Stomach smooth muscle (tissue), 2 donors: ENCODE data around the gene PPFIA3.

Experiments used
- H3K27ac ChIP-seq: one replicate; pipeline ENCODE4 v1.7.0; 2013; ENCODE audit warnings: mild to moderate bottlenecking, low read length, inconsistent platforms
- H3K27me3 ChIP-seq, 2 donors: one replicate each; pipeline ENCODE4 v1.7.0; 2013; ENCODE audit warnings: low read length in 2 of 2; ENCODE audit not compliant: insufficient read depth in 2 of 2, control insufficient read depth in 1 of 2
- H3K36me3 ChIP-seq, 2 donors: one replicate each; pipeline ENCODE4 v1.7.0; 2013; ENCODE audit warnings: low read length in 2 of 2; ENCODE audit not compliant: control insufficient read depth in 2 of 2, insufficient read depth in 2 of 2
- H3K4me1 ChIP-seq: one replicate; pipeline ENCODE4 v1.7.0; 2013; ENCODE audit warnings: low read length; ENCODE audit not compliant: control insufficient read depth, insufficient read depth
- H3K4me3 ChIP-seq, 2 donors: one replicate each; pipeline ENCODE4 v1.7.0; 2013; ENCODE audit warnings: low read length in 2 of 2
- H3K9ac ChIP-seq, 2 donors: one replicate each; pipeline ENCODE4 v1.7.0; 2013; ENCODE audit warnings: low read length in 2 of 2, mild to moderate bottlenecking in 1 of 2
- H3K9me3 ChIP-seq, 2 donors: one replicate each; pipeline ENCODE4 v1.7.0; 2013; ENCODE audit warnings: low read length in 2 of 2; ENCODE audit not compliant: control insufficient read depth in 2 of 2
- donor health status: healthy.
- donor health status: Pancreatic carcinoma.

The PPFIA3 gene

DNA sequence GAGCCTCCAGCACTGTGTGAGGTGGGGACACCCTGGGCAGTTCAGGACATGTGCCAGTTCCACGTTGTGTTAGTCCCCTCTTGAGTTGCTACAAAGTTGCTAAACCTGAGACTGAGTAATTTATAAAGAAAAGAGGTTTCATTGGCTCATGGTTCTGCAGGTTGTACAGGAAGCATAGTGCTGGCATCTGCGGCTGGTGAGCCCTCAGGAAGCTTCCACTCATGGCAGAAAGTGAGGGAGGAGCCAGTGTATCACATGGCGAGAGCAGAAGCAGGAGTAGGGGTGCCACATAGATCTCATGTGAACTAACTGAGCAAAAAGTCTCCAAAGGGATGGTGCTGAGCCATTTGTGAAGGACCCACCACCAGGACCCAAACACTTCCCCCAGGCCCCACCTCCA, 71.4 kb downstream of the PPFIA3 start:
- no peak overlapping the region for H3K9ac ChIP-seq
- no peak overlapping the region for H3K4me3 ChIP-seq
- no peaks in the 10 kb centered on the region for H3K27me3 ChIP-seq
- H3K36me3 ChIP-seq = peaks cover 32 to 37% of the 10 kb centered on the region in 2 donors
- H3K4me1 ChIP-seq = peaks cover 2% of the 10 kb centered on the region
- H3K9me3 ChIP-seq = no peaks in the 10 kb centered on the region
- H3K27ac ChIP-seq = no peak overlapping the region

DNA sequence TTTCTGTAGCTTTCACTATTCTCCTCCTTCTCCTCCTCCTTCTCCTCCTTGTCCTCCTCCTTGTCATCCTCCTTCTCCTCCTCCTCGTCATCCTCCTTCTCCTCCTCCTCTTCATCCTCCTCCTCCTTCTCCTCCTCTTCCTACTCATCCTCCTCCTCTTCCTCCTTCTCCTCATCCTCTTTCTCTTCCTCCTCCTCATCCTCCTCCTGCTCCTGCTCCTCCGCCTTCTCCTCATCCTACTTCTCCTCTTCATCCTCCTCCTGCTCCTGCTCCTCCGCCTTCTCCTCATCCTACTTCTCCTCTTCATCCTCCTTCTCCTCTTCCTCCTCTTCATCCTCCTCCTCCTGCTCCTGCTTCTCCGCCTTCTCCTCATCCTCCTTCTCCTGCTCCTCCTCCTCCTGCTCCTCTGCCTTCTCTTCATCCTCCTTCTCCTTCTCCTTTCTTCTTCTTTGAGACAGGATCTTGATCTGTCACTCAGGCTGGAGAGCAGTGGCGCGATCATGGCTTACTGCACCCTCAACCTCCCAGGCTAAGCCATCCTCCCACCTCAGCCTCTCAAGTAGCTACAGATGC, 74.6 kb downstream of the PPFIA3 start:
- no peak overlapping the region for H3K9ac ChIP-seq
- peaks cover 20 to 34% of the 10 kb centered on the region in 2 donors for H3K36me3 ChIP-seq
- H3K27ac ChIP-seq = no peak overlapping the region
- no peaks in the 10 kb centered on the region for H3K9me3 ChIP-seq
- no peaks in the 10 kb centered on the region for H3K27me3 ChIP-seq
- H3K4me3 ChIP-seq = no peak overlapping the region
- peaks cover 10% of the 10 kb centered on the region for H3K4me1 ChIP-seq

DNA sequence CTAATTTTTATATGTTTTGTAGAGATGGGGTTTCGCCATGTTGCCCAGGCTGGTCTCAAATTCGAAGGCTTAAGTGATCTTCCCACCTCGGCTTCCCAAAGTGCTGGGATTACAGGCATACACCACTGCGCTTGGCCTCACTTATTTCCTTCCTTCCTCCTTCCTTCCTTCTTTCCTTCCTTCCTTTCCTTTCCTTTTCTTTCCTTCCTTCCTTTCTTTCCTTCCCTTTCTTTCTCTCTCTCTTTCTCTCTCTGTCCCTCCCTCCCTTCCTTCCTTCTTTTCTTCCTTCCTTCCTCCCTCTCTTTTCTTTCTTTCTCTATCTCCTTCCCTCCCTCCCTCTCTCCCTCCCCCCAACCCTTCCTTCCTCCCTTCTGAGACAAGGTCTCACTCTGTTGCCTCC, 75.1 kb downstream of the PPFIA3 start:
- H3K9me3 ChIP-seq = no peaks in the 10 kb centered on the region
- no peaks in the 10 kb centered on the region for H3K27me3 ChIP-seq
- H3K4me3 ChIP-seq = no peak overlapping the region
- H3K27ac ChIP-seq = no peak overlapping the region
- peaks cover 15 to 29% of the 10 kb centered on the region in 2 donors for H3K36me3 ChIP-seq
- no peak overlapping the region for H3K9ac ChIP-seq
- H3K4me1 ChIP-seq = peaks cover 10% of the 10 kb centered on the region

DNA sequence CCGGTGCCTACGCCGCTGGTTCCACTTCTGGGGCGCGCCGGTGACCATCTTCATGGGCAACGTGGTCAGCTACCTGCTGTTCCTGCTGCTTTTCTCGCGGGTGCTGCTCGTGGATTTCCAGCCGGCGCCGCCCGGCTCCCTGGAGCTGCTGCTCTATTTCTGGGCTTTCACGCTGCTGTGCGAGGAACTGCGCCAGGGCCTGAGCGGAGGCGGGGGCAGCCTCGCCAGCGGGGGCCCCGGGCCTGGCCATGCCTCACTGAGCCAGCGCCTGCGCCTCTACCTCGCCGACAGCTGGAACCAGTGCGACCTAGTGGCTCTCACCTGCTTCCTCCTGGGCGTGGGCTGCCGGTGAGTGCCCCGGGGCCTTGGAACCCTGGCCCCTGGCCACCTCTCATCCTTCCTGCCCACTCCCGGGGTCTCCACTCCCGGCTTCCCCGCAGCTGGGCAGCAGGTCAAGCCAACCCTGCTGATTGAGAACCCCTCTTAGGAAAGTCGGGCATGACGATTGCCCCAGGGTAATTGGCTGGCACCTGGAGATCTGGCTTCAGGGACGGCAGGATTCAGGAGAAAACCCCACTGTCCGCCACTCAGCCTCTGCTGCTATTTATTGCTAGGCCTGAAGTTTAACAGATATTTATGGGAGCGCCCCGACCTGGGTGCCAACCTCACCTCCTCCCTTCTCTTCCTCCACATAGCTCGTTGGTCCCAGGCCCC, 77.3 kb downstream of the PPFIA3 start:
- H3K27me3 ChIP-seq = no peaks in the 10 kb centered on the region
- peaks cover 4 to 13% of the 10 kb centered on the region in 2 donors for H3K36me3 ChIP-seq
- peaks cover 10% of the 10 kb centered on the region for H3K4me1 ChIP-seq
- H3K4me3 ChIP-seq = peak overlapping the region; percentile 22 to 49
- no peaks in the 10 kb centered on the region for H3K9me3 ChIP-seq
- peak overlapping the region; percentile 5 to 53 for H3K9ac ChIP-seq
- H3K27ac ChIP-seq = peak overlapping the region; percentile 31

DNA sequence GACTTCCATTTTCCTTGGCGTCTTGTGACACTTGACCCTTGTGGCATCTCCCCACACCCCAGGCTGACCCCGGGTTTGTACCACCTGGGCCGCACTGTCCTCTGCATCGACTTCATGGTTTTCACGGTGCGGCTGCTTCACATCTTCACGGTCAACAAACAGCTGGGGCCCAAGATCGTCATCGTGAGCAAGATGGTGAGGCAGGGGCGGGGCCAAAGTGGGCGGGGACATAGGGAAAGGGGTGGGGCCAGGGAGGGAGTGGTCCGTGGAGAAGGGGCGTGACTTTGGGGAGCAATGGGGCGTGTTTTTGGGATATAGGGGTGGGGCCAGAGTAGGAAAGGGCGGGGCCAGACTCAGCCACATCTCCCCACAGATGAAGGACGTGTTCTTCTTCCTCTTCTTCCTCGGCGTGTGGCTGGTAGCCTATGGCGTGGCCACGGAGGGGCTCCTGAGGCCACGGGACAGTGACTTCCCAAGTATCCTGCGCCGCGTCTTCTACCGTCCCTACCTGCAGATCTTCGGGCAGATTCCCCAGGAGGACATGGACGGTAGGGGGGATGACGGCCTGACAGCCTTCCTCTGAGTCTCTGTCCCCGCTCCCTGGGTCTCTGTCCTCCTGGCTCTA, 81.0 kb downstream of the PPFIA3 start:
- H3K27ac ChIP-seq = no peak overlapping the region
- H3K36me3 ChIP-seq = peaks cover 16 to 19% of the 10 kb centered on the region in 2 donors
- no peak overlapping the region for H3K4me3 ChIP-seq
- H3K27me3 ChIP-seq = no peaks in the 10 kb centered on the region
- no peak overlapping the region for H3K9ac ChIP-seq
- H3K9me3 ChIP-seq = no peaks in the 10 kb centered on the region
- H3K4me1 ChIP-seq = peaks cover 10% of the 10 kb centered on the region
